Prostate gland (tissue), 2 donors: Measurements from ENCODE around the gene RPN1. TPM values are rescaled to one million over a fixed set of nuclear protein-coding genes. Genes with fewer than 3 reads are reported as not detected.

Experiments
- DNase-seq: peaks from one replicate; pipeline ENCODE4 v3.0.0-alpha.2; 2019; ENCODE audit warnings: low spot score
- H3K27ac ChIP-seq, 2 donors: fragments of 200-600 bp; sonication (generic); 2 replicates each; pipeline ENCODE4 v1.5.1; 2017 to 2019
- H3K27me3 ChIP-seq: fragments of 200-600 bp; sonication (generic); replicated peaks from 2 replicates; pipeline ENCODE4 v1.5.1; 2019; ENCODE audit not compliant: insufficient read depth
- H3K36me3 ChIP-seq, 2 donors: fragments of 200-600 bp; sonication (generic); 1 replicate in 1 of 2; 2 replicates in 1 of 2; pipeline versions ENCODE4 v1.5.1 to v1.8.1; 2017 to 2019
- H3K4me1 ChIP-seq: fragments of 200-600 bp; sonication (generic); replicated peaks from 2 replicates; pipeline ENCODE4 v1.5.1; 2019
- H3K4me3 ChIP-seq, 2 donors: fragments of 200-600 bp; sonication (generic); 2 replicates each; pipeline ENCODE4 v1.5.1; 2017 to 2019
- H3K9me3 ChIP-seq: fragments of 200-600 bp; sonication (generic); 2 replicates; pipeline ENCODE4 v1.5.1; 2017
- CTCF ChIP-seq, 4 experiments: fragments of 200-600 bp in 2 of 4; fragments of 450-650 bp in 2 of 4; sonication (generic) in 2 of 4; IDR thresholded peaks; 1 replicate in 3 of 4; 2 replicates in 1 of 4; pipeline ENCODE4 v1.5.1; 2016 to 2019; ENCODE audit warnings: antibody characterized with exemption in 4 of 4, mild to moderate bottlenecking in 2 of 4, moderate library complexity in 2 of 4
- POLR2A ChIP-seq: fragments of 450-650 bp; IDR thresholded peaks from one replicate; pipeline ENCODE4 v1.6.1; 2016; ENCODE audit warnings: antibody characterized with exemption, mild to moderate bottlenecking
- POLR2AphosphoS5 ChIP-seq: sonication (generic); formaldehyde crosslinking; IDR thresholded peaks from one replicate; pipeline ENCODE4 v1.6.1; 2017; ENCODE audit warnings: antibody characterized with exemption
- WGBS: methylation state at CpG from one replicate; pipeline ENCODE4 v1.1.5; 2018; 5-methylcytosine and 5-hydroxymethylcytosine counted together
- intact Hi-C: fragments of 100-400 bp; cut with DNase I; formaldehyde crosslinking; loops from one replicate; pipeline ENCODE4 v1.14.2; 2022
- total RNA-seq, 2 donors: library from RNA; depleted of rRNA; stranded (reverse); fragments of >200 nt; gene quantifications; one replicate each; pipeline ENCODE4 v1.1.0, GENCODE V29; 2016

Gene RPN1
- total RNA-seq, 2 donors from 2014 or later, result 291 to 359 TPM

GRCh38 chr3:128572013-128572412, 78.6 kb downstream of the RPN1 start:
- Histone ChIP-seq H3K9me3 (no peaks in the 10 kb centered on the region), H3K4me3 (no peak overlapping the region), H3K27me3 (no peaks in the 10 kb centered on the region), H3K36me3 (no peaks in the 10 kb centered on the region), H3K4me1 (no peaks in the 10 kb centered on the region), H3K27ac (no peak overlapping the region)
- intact Hi-C loops, result no loop called here
- WGBS, result 90% methylated on average over 13 of the region's 13 CpGs
- TF ChIP-seq POLR2AphosphoS5 (no peak), POLR2A (no peak), CTCF (IDR thresholded peaks at IDR 0.05) (no peak)
- DNase-seq, result no peak

Other genes starting within 250 kb of the RPN1 start
- 1 to 10 TPM in 1 of 2 donors, not detected in 1; 3.2 TPM for gene DNAJB8, start 183.9 kb downstream of the RPN1 start, total RNA-seq
- gene GATA2, start 157.6 kb downstream of the RPN1 start, total RNA-seq, result 100 to 1,000 TPM; 181 to 275 TPM
- 100 to 1,000 TPM in 1 of 2 donors, 10 to 100 TPM in 1; 88.2 to 125 TPM for gene RAB7A, start 75.4 kb upstream of the RPN1 start, total RNA-seq
- gene ACAD9, start 228.8 kb upstream of the RPN1 start, total RNA-seq, result 10 to 100 TPM; 39.3 to 66.5 TPM